IMR-90 (cell line): ENCODE measurements around the gene CEP43.

Experiments
- BHLHE40 ChIP-seq: fragments of 150-350 bp; IDR thresholded peaks from 2 replicates; pipeline ENCODE4 v1.6.1; 2016; ENCODE audit warnings: mild to moderate bottlenecking, low read depth, low read length
- CEBPB ChIP-seq: IDR thresholded peaks from 2 replicates; pipeline ENCODE4 v1.6.1; 2012; ENCODE audit warnings: low read depth, low read length, improper control_type of control experiment
- MAFK ChIP-seq: IDR thresholded peaks from 2 replicates; pipeline ENCODE4 v1.6.1; 2012; ENCODE audit warnings: low read depth, low read length, improper control_type of control experiment
- NFE2L2 ChIP-seq: fragments of 150-350 bp; IDR thresholded peaks from 2 replicates; pipeline ENCODE4 v1.6.1; 2016; ENCODE audit warnings: low read depth, mild to moderate bottlenecking, low read length
- POLR2A ChIP-seq: IDR thresholded peaks from 2 replicates; pipeline ENCODE4 v1.6.1; 2012; ENCODE audit warnings: mild to moderate bottlenecking, low read depth, low read length
- RCOR1 ChIP-seq: IDR thresholded peaks from 2 replicates; pipeline ENCODE4 v1.6.1; 2012; ENCODE audit warnings: mild to moderate bottlenecking, low read length, improper control_type of control experiment; ENCODE audit not compliant: insufficient replicate concordance
- TF ChIP-seq, protein P1 (sequence below): conservative IDR thresholded peaks from 2 replicates; pipeline ENCODE4 v1.5.1; 2012; ENCODE audit warnings: mild to moderate bottlenecking, low read depth, low read length, improper control_type of control experiment
- TF ChIP-seq, protein P2 (sequence below): fragments of 150-350 bp; IDR thresholded peaks from 2 replicates; pipeline ENCODE4 v1.6.1; 2017; ENCODE audit warnings: mild to moderate bottlenecking, antibody characterized with exemption, low read length, low read depth

DNA sequence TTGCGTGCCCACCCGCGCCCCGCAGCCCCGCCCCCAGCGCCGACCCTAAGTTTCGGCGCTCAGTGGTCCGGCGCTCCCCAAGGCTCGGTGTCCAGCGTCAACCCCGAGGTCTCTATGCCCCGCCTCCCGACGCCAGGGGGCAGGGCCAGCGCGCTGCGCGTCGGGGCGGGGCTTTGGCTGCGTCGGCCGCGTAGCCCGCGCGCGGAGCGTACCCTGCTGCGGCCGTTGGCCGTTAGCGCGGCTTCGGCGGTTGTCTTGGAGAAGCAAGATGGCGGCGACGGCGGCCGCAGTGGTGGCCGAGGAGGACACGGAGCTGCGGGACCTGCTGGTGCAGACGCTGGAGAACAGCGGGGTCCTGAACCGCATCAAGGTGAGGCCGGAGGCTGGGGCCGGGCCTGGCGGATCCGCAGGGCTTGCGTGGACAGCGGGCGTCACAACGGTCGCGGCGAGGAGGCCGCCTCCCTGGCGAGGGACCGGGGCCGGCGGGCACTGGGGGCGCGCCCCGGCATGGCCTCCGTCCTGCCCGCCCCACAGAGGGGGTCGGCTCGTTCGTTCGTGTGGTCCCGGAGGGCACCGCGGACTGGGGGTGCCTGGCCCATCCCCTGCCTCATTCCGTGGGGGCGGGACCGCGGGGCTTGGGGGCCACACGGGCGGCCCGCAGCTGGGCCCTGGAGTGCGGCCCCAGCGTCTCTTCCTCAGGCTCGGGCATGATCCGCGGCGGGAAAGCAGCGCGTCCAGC is at the start of gene CEP43:
- TF ChIP-seq, protein P1, sequence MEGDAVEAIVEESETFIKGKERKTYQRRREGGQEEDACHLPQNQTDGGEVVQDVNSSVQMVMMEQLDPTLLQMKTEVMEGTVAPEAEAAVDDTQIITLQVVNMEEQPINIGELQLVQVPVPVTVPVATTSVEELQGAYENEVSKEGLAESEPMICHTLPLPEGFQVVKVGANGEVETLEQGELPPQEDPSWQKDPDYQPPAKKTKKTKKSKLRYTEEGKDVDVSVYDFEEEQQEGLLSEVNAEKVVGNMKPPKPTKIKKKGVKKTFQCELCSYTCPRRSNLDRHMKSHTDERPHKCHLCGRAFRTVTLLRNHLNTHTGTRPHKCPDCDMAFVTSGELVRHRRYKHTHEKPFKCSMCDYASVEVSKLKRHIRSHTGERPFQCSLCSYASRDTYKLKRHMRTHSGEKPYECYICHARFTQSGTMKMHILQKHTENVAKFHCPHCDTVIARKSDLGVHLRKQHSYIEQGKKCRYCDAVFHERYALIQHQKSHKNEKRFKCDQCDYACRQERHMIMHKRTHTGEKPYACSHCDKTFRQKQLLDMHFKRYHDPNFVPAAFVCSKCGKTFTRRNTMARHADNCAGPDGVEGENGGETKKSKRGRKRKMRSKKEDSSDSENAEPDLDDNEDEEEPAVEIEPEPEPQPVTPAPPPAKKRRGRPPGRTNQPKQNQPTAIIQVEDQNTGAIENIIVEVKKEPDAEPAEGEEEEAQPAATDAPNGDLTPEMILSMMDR, result no peak
- TF ChIP-seq MAFK (no peak), POLR2A (no peak), NFE2L2 (no peak), CEBPB (no peak), BHLHE40 (no peak), RCOR1 (no peak)
- TF ChIP-seq, protein P2, sequence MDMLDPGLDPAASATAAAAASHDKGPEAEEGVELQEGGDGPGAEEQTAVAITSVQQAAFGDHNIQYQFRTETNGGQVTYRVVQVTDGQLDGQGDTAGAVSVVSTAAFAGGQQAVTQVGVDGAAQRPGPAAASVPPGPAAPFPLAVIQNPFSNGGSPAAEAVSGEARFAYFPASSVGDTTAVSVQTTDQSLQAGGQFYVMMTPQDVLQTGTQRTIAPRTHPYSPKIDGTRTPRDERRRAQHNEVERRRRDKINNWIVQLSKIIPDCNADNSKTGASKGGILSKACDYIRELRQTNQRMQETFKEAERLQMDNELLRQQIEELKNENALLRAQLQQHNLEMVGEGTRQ, result no peak
